SK-MEL-5 (cell line): ENCODE data around the gene PROCA1. TPM values are rescaled to one million over a fixed set of nuclear protein-coding genes. Genes with fewer than 3 reads are reported as not detected.

Experiments
- DNase-seq: peaks from one replicate; pipeline ENCODE4 v3.0.0-alpha.2; 2016; ENCODE audit warnings: low read depth, low spot score
- in situ Hi-C: cut with HindIII; loops from 2 replicates; pipeline ENCODE4 v1.10.0; 2016; ENCODE audit warnings: low sequenced_read_pairs, high pct_unique_total_duplicates, low pct_unique_long_range_greater_than_20kb
- total RNA-seq: library from RNA; depleted of rRNA; stranded (reverse); fragments of >200 nt; shearing (Covaris generic); gene quantifications from 2 replicates; pipeline ENCODE4 v1.2.3, GENCODE V29; 2014

The PROCA1 gene
- total RNA-seq, 1 experiment from 2014 or later, result 0.16 TPM

DNA sequence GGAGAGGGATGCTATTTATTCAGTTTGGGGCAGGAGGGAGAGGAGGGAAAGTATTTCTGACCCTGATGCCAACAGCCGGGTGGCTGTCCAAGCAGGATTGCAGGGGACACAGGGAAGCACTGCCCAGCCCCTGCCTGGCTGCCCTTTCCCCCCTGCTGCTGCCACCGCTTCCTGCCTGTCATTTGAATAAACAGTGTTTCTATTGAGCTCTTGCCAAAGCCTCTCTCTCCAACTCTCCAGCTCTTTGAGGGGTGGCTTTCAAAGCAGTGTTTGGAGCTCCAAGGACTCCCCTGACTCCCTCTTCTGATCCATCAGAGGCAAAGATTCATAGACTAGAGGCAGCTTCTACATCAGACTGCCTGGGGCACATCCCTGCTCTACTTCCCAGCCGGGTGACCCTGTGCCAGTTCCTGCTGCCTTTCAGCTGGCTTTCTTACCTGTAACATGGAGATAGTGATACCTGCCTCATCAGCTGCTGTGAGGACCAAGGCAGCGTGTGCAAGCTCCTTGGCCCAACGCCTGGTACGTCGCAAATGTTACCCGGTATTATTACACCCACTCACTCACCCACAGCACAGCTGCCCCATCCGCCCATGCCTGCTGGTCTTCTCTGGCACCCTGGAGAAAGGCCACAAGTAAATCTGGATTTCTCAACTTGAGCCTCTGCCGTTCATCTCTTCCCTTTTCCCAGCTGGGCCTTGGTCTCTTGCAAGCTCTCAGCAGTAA, 9.5 kb downstream of the PROCA1 start:
- DNase-seq, result no peak
- in situ Hi-C loops, result no loop called here

DNA sequence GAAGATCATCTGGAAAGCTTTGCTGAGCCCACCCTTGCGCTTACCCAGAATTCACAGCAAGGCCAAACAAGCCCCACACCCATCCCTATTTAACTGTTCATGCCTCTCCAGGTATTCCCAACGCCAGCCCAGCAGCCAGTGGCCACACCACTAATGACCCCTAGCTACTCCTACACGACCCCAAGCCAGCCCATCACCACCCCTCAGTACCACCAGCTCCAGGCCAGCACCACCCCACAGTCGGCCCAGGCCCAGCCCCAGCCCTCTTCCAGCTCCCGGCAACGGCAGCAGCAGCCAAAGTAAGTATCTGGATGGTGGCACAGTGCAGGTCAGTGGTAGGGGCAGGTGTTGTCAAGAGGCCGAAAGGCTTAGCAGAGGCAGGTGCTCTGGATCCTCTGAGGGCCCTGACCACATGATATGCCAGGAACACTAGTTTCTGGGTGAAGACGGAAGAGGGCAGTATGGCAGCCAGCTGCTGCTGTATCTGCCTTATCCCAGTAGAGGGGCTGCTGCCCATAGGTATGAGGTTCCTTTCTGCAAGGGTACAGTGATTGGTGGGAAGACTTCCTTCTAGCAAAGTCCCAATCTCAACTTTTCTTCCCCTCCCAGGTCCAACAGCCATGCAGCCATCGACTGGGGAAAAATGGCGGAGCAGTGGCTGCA, 10.7 kb downstream of the PROCA1 start:
- in situ Hi-C loops, result no loop called here

DNA sequence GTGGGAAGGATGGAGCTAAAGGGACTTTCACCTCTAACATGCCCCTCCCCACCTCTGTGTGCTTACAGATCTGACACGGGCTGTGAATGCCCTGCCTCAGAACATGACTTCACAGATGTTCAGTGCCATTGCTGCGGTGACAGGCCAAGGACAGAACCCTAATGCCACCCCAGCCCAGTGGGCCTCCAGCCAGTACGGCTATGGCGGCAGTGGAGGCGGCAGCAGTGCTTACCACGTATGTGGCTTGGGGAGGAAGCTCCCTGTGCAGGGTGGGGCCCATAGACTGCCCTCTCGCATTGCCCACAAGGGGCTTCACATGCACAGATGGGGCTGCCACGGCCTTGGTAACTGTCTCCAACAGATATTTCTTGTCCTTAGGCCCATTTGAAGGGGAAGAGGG, 11.4 kb downstream of the PROCA1 start:
- DNase-seq, result no peak
- in situ Hi-C loops, result no loop called here

More for the DNA sequence above, 10.7 kb downstream of the PROCA1 start:
- DNase-seq, result no peak

DNA sequence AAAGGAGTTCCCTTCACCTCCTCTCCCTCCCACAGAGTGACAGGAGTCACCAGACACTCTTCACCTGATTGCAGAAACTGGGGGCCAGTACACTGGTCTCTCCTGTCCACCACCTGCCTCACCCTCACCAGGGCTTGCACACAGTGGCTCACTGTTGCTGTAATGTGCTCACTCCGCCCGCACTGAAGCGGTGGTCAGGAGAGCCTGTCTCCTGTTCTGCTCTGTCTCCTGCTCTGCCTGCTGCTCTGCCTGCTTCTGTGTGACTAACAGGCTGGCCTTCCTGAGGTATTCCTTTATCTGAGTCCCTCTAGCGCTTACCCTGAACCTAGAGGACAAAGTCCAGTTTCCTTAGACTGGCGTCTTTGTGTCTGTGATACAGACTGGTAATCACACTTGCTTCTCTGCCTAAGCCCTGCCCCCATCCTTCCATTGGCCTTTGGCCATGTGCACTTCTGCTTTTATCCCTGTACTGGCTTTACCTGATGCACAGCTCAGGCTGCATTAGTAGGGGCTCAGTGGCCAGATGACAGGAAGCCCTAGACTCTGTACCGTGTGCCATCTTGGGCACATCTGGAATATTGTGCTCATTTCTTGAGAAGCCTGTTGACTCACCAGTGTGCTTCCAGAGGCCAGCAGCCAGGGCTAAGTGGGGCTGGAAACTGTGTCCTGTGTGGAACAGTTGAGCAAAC, 13.3 kb downstream of the PROCA1 start:
- DNase-seq, result no peak

DNA sequence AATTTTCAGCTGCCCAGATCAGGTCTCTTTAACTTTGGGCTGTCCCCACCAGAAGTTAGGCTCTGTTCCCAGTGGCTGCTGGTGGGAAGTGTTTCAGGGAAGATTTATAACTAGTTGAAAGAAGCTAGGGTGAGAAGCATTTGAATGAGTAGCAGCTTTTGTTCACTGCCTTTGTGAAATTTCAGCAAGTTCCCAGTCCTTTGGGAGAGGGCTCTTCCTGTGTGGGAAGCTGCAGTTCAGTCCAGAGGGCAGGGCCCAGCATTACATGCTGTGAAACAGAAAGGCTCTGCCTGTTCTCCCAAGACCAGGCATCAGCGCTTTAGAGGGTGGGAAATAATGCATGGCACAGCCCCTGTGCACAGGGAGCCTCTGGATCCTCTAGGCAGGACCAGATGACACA, 17.8 kb downstream of the PROCA1 start:
- in situ Hi-C loops, result no loop called here
- DNase-seq, result peak; percentile 70

More for the DNA sequence above, 13.3 kb downstream of the PROCA1 start:
- in situ Hi-C loops, result no loop called here

DNA sequence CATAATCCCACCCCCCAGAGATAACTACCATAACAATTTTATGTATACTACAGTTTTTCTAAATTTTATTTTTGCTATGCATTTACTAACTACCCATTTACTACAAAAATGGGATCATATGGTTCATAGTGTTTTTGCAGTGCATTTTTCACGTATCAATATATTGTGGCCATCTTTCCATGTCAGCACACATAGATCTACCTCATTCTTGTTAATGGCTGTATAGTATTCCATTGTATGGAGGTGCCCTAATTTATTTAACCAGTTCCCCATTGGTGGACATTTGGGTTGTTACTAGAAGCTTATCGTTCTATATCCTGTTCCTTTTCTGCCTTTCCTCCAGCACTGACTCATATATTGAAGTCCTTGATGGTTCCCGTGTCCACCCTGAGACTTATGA, 22.7 kb downstream of the PROCA1 start:
- no peak for DNase-seq
- in situ Hi-C loops, result no loop called here

DNA sequence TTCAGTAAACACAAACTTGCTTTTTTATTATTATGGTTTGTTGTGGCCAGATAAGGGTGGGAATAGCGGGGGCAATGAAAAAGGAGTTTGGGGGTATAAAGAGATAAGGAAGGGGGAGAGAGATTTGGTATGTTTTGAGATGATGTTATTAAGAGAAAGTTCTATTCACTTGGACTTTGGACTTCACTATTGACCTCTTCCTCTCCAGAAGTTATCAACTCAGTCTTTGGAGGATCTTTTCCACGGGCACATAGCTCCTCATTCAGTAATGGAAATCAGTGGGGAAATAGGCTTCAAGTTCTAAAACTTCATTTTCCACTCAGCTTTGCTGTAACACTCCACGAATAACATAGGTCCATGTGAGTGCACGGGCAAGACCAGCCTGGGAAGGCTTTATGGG, 23.2 kb downstream of the PROCA1 start:
- no peak for DNase-seq
- in situ Hi-C loops, result no loop called here

DNA sequence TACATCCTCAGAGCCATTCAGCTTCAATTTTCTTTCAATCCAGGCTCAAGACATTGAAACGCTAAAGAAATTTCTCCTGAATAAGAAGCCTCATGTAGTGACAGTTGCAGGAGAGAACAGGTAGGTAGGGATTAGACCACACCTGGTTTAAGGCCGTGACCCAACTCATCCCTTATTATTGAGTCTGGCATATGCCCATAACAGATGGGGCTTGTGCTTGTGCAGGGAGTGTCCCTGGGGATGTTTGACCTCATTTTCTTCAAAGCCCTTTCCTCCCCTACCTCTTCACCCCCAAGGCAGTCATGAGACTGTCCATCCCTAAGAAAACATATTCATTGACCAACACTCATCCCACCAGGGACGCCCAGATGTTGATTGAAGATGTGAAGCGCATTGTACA, 25.4 kb downstream of the PROCA1 start:
- in situ Hi-C loops, result no loop called here
- peak; percentile 14 for DNase-seq

DNA sequence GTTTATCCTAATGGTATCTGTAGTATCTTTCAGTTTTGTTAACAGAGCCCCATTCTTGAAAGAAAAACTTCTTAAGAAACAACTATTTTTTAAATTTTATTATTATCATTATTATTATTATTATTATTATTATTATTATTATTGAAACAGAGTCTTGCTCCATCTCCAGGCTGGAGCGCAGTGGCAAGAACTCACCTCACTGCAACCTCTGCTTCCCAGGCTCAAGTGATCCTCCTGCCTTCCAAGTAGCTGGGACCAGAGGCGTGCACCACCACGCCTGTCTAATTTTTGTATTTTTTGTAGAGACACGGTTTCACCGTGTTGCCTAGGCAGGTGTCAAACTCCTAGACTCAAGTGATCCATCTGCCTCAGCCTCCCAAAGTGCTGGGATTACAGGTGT, 26.3 kb downstream of the PROCA1 start:
- no peak for DNase-seq
- in situ Hi-C loops, result no loop called here

DNA sequence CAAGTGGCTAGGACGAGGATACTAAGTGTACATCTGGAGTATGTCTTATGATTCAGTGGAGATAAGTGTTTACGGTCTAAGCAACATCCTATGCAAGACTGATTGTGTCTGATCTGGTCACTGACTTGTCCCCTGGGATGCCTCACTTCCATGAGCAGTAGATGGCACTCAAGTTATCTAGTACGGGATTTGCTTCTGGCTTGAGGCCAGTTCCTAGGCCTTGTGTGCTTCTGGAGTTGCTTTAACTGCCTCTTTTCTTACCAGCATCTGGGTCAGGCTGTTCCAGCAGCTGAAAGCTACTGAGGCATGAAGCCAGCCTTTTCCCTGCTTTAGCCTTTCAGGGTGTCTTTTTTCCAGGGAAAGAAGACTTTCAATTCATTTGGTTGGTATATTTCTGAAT, 26.7 kb downstream of the PROCA1 start:
- DNase-seq, result peak; percentile 62
- in situ Hi-C loops, result no loop called here

DNA sequence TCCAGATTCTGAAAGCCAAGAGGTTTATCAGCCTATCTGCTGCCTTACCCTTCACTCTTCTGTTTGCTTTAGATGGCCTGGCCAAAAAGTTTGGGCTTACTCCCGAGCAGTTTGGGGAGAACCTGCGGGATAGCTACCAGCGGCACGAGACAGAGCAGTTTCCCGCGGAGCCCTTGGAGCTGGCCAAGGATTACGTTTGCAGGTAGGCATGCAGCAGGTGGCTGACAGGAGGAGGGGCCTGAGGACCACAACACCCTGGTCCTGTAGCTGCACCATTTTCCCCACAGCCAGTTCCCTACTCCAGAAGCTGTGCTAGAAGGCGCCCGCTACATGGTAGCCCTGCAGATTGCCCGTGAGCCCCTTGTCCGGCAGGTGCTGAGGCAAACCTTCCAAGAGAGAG, 29.0 kb downstream of the PROCA1 start:
- DNase-seq, result no peak
- in situ Hi-C loops, result no loop called here

DNA sequence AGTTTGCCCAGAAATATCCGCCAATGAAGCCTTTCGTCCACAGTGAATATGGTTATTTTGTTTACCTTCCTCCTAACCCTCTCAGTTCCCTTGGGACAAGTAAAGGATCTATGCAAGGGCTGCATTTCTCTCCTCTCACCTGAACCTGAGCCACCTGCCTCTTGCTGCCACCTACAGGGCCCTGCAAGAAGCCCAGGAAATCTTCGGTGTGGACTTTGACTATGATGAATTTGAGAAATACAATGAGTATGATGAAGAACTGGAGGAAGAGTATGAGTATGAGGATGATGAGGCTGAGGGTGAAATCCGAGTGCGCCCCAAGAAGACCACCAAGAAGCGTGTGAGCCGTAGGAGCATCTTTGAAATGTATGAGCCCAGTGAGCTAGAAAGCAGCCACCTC, 35.7 kb downstream of the PROCA1 start:
- in situ Hi-C loops, result no loop called here

DNA sequence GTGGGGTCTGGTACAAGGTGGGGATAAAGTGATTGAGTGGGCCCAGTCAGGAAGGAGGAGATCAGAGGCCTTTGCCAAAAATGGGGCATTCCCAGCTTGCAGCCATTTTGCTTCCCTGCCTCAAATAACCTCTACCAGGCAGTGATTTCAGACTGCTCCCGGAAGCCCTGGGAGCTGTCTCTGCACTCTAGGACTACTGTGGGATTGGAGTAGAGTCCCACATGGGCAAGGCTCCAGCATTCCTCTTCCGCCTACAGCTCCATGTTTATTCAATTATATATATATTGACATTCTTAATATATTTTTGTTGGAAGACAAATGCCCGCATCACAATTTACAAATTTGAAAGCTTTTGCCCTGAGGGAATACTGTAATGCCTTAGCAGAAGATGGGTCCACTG, 36.2 kb downstream of the PROCA1 start:
- DNase-seq, result no peak
- in situ Hi-C loops, result no loop called here

More for the DNA sequence above, 35.7 kb downstream of the PROCA1 start:
- DNase-seq, result peak; percentile 32

DNA sequence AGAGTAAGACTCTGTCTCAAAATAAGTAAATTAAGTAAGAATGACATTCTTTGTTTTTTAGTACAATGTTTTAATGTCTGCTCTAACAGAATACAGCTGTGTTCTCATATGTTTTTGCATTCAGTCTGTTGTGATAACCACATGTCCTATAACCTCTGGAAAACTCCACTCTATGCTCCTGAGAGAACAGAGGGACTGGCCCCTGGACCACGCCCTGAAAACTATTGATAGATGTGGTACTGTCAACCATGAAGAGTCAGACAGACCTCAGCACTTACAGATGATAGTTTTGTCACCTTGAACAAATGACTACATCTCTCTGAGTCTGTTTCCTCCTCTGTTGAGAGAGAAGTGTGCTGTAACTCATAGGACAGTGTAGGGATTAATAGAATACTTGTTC, 41.8 kb downstream of the PROCA1 start:
- in situ Hi-C loops, result no loop called here

DNA sequence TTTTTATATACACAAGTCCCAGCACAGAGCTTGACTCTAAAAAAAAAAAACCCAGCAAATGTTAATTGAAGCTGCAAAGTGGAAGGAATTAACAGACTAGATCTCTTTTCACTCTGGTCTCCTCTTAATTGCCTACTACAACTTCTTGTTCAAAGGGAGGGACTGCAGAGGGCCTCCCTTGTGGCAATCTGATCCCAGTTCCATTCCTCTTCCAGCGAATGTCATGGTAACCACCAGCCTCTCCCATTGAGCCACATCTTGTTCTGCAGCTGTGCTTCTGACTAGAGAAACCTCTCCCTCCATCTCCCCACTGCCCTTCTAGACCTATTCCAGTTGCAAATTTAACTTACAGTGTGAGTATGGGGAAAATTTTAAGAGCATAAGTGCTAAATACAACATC, 43.8 kb downstream of the PROCA1 start:
- DNase-seq, result no peak
- in situ Hi-C loops, result no loop called here

More for the DNA sequence above, 41.8 kb downstream of the PROCA1 start:
- no peak for DNase-seq

DNA sequence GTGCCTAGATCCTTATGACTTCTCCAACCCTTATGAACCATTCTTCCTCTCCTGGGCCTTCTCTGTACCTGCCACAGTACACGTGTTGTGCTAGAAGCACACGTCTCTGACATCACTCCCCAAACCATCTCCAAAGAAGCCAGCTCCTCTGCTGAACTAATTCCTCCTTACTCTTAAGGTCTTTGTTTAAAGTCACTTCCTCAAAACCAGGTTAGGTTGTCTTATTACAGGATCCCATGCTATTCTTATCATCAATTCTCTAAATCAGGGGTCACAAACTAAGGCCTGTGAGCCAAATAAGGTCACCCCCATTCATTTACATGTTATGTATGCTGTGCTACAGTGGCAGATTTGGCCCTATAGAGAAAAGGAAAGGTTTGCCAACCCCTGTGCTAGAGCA, 45.7 kb downstream of the PROCA1 start:
- no peak for DNase-seq
- in situ Hi-C loops, result no loop called here

DNA sequence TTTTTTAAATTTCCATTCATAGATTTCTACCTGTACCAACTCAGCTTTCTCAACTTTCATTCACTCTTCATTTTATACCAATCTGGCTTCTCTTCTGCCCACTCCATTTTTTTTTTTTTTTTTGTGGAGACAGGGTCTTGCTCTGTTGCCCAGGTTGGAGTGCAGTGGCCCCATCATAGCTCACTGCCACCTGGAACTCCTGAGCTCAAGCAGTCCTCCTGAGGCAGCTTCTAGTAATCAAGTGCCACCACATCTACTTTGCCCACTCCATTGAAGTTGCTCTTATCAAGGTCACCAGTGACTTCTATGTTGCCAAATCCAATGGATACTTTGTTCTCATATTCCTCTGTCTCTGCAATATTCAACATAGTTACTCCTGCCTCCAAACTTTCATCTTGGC, 48.0 kb downstream of the PROCA1 start:
- DNase-seq, result no peak
- in situ Hi-C loops, result no loop called here

DNA sequence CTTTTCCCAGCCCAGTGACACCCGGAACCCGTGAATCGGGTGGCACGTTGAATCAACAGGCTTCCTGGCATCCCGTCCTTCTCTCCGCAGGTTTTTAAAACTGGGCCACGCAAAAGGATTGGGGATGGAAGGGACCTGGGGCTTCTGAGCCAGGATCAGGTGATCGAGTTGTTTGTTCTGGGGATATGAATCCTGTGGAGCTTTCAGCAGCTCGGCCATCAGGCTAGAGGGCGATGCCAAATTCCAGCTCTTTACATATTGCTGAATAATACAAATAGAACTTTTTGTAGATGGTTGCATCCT, 49.2 kb downstream of the PROCA1 start:
- no peak for DNase-seq
- in situ Hi-C loops, result no loop called here
